HepG2 (cell line): ENCODE data around the gene SCT. TPM values are rescaled to one million over a fixed set of nuclear protein-coding genes. Genes with fewer than 3 reads are reported as not detected.

ENCODE experiments used
- DNMT3B ChIP-seq: conservative IDR thresholded peaks from 2 replicates; pipeline ENCODE4 v1.6.1; 2016; ENCODE audit warnings: missing biosample characterization, control low read depth
- HOXA9 ChIP-seq: sonication (generic); formaldehyde crosslinking; IDR thresholded peaks from 2 replicates; pipeline ENCODE4 v1.8.1; 2022; ENCODE audit warnings: missing genetic modification reagents, mild to moderate bottlenecking, moderate library complexity, borderline replicate concordance
- IKZF4 ChIP-seq: sonication (generic); formaldehyde crosslinking; IDR thresholded peaks from 2 replicates; pipeline ENCODE4 v1.5.1; 2020; ENCODE audit warnings: borderline replicate concordance, mild to moderate bottlenecking, low read depth, missing genetic modification reagents; ENCODE audit errors: not compliant biosample characterization
- MLXIP ChIP-seq: sonication (generic); formaldehyde crosslinking; IDR thresholded peaks from 2 replicates; pipeline ENCODE4 v1.9.0; 2021; ENCODE audit warnings: missing genetic modification reagents, borderline replicate concordance
- RERE ChIP-seq: IDR thresholded peaks from 2 replicates; pipeline ENCODE4 v1.6.1; 2016; ENCODE audit warnings: low read depth, missing genetic modification reagents, missing compliant biosample characterization
- THAP8 ChIP-seq: sonication (generic); formaldehyde crosslinking; IDR thresholded peaks from 2 replicates; pipeline ENCODE4 v1.5.1; 2020; ENCODE audit warnings: missing genetic modification reagents, mild to moderate bottlenecking, borderline replicate concordance
- TRIM24 ChIP-seq: sonication (generic); formaldehyde crosslinking; IDR thresholded peaks from 2 replicates; pipeline ENCODE4 v1.8.0; 2022; ENCODE audit warnings: mild to moderate bottlenecking, missing genetic modification reagents
- polyA plus RNA-seq, 8 experiments: library from polyadenylated mRNA; depleted of rRNA in 3 of 8; stranded (reverse) in 7 of 8; unstranded in 1 of 8; fragments of >200 nt; fragmentation: Illumina TruSeq in 4 of 8; extraction: Trizol in 4 of 8; gene quantifications; 2 replicates each; pipeline versions ENCODE4 v1.2.1 to v1.2.3, GENCODE V29; 2011 to 2016; ENCODE audit warnings: low read depth in 4 of 8, missing spikeins in 1 of 8, mixed read lengths in 1 of 8; ENCODE audit not compliant: insufficient read depth in 1 of 8
- total RNA-seq, 5 experiments: library from RNA; depleted of rRNA; stranded (reverse); fragments of >200 nt; fragmentation: Illumina TruSeq; extraction: Trizol; gene quantifications; 2 replicates each; pipeline ENCODE4 v1.2.3, GENCODE V29; 2016; ENCODE audit warnings: low read depth in 1 of 5

The SCT gene
- total and polyA plus RNA-seq, 2 of the 13 experiments (the other 11 are each of a cell fraction or from before 2014, with no cell fraction given) = not detected

GRCh38 chr11:614021-614622 is 12.9 kb downstream of the SCT start (continued):
- TF ChIP-seq RERE (CRISPR knock-in tag) (no peak), MLXIP (no peak), HOXA9 (CRISPR knock-in tag) (no peak), THAP8 (CRISPR knock-in tag) (no peak), IKZF4 (CRISPR knock-in tag) (no peak), DNMT3B (no peak), TRIM24 (CRISPR knock-in tag) (no peak)
